Ureter (tissue), 1 donor: ENCODE data around the gene CCIN. TPM values are rescaled to one million over a fixed set of nuclear protein-coding genes. Genes with fewer than 3 reads are reported as not detected.
A peak's percentile ranks its signal among the peaks of the same experiment; 100 is the strongest.

Source experiments
- DNase-seq: peaks from one replicate; pipeline ENCODE4 v3.0.0-alpha.2; 2020; ENCODE audit warnings: low spot score
- total RNA-seq: library from RNA; stranded (reverse); gene quantifications from one replicate; pipeline ENCODE4 v1.2.4, GENCODE V29; 2023
- donor health status: DM: yes; HTN: yes; CAD: no.

The CCIN gene
- total RNA-seq, 1 donor from 2014 or later: not detected

DNA sequence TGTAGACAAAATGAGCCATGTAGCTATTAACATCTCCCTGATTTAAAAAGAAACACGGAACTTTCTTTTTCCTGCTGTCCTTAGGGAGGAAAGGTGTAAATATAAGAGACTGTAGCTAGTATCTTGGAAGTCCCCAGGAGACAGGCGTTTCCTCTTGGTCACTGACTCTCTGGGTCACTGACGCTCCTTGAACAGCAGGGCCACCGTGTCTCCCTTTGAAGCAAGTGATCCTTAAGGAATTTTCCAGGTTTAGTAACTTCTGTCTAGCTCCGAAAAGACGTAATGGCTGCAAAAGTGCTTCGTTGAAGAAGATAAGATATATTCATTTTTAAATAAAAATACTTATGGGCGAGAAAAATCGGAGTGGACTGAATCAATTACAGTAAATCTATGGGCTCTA, 20.8 kb downstream of the CCIN start:
- DNase-seq: no peak

- peak; percentile 98 for DNase-seq
Measured at GRCh38 chr9:36190388-36191289, 21.5 kb downstream of the CCIN start, which contains the start of gene CLTA. Gene CLTA, plus strand, starts transcription at chr9:36190921. Its CDS starts 136 bp downstream, at chr9:36191057.

DNA sequence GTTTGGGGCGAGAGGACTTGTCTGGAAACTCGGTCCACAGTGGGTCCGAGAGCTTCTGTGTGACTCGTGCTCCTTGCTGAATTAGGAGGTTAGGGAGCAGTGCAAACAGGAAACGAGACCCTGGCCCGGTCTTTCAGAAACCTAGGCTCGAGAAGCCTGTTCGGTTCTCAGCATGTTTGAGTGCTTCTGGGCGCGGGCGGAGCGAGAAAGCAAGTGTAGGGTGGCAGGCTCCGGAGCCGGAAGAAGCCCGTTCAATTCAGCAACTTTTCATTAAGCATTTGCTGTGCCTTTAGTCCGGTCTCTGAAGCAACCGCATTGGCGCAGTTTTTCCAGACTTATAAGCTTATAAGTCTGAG, 22.1 kb downstream of the CCIN start:
- DNase-seq: peak; percentile 47

DNA sequence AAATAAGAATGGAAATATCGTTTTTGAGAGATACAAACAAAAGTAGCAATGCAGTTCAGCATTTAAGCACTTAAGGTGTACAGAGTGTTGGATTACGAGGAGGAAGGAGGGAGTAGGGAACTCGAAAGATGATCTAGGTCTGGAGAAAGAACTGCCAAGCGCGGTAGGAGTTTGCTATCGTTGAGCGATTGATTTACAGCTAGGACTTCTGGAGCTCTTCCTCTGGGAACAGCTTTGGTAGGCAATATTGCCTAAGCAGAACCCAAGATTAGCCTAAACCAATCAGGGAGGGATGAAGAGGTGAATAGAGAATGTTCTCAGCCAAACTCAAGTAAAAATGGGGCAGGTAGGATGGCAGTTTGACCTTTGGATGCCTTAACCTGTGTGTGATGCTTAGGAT, 22.5 kb downstream of the CCIN start:
- no peak for DNase-seq

- DNase-seq: no peak
Measured at GRCh38 chr9:36192196-36192595, 23.0 kb downstream of the CCIN start.

- DNase-seq: no peak
Measured at GRCh38 chr9:36193023-36193422, 23.8 kb downstream of the CCIN start.

DNA sequence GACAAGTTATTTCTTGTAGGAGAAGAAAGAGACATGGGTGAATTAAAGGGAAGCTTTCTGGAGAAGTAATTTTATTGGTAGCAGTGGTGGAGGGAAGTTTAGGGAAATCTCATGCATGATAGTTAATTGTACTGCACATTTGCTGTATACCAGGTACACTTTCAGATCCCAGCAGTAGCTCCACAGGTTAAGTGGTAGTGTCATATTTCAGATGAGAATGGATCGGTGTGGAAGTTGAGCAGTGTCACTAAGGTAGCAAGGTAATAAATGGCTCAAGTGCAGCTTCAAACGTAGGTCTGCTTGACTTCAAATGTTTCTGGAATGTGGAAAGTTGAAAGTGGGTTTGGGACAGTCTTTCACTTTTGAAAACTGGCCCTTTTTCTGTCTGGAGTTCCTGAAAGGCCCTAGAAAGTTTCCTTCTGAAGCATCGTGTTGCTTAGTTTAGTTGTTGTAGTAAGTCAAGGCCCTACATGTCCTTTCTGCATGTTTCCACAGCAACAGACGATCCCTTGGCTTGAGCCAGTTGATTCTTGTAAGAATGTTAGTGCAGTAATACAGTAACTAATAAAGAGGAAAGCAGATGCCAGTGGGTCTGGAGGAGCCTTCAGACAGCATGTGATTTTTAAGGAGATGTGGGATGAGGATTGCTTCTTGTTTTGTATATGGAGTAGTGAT, 25.3 kb downstream of the CCIN start:
- no peak for DNase-seq

DNA sequence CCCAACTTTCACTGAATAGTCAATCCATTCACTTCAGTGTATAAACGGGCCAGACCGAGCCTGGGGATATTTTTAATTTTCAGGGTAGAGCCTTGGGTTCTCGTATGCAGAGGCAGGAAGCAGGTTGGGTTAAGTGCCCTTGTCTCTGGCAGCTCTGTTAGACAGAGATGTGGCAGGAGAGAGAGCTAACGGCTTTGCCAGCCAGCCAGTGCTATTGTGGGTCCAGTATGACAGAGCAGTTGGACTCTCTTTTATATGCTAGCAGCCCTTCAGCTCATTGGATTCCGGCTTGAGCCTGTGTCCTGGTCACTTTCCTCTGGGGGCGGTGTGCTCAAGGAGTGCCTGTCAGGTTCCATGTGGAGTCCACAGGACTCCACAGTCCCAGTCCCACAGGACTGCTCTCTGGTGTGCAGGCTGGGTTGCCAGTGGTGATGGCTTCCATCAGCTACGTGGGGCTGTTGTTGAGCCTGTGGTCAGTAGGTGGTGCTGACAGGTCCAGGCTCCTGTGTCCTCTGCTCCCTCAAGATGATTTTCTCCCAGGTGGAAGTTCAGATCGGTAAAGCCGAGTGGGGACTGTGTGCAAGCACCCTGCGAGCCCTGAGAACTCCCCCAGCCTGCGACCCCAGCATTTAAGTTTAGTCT, 35.8 kb downstream of the CCIN start:
- no peak for DNase-seq

- DNase-seq: no peak
Measured at GRCh38 chr9:36207016-36207415, 37.8 kb downstream of the CCIN start.

DNA sequence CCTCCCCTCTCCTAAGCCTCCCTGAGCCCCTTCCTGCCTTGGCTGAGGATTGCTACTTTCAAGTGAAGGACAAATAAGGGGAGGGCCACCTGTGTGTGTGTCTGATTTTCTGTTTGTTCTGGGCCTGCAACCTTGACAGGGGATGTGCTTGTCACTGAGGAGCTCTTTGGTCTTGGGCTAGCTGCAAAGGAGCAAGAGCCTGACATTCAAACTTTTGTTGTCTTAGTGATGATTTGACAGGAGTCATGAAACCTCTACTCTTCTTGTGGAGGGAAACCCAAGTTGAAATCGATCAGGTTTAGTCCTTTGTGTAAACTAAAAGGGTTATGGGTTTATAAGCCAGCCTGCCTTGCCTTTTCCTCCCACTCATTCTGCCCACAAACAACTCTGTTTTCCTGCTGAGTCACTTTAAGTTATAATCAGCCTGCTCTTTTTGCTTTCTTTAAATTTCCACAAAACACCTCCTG, 38.4 kb downstream of the CCIN start:
- DNase-seq: no peak

GRCh38 chr9:36208521-36209253, 39.5 kb downstream of the CCIN start:
- no peak for DNase-seq

GRCh38 chr9:36210722-36211121, 41.5 kb downstream of the CCIN start:
- no peak for DNase-seq

DNA sequence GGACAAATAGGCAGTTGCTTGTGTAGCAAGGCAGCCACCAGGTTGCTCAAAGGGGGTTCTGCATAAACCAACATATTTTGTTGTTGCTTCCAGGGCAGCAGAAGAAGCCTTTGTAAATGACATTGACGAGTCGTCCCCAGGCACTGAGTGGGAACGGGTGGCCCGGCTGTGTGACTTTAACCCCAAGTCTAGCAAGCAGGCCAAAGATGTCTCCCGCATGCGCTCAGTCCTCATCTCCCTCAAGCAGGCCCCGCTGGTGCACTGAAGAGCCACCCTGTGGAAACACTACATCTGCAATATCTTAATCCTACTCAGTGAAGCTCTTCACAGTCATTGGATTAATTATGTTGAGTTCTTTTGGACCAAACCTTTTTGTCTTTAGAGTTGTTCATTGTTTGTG, 42.3 kb downstream of the CCIN start:
- DNase-seq: no peak

GRCh38 chr9:36213387-36213786, 44.2 kb downstream of the CCIN start:
- no peak for DNase-seq

DNA sequence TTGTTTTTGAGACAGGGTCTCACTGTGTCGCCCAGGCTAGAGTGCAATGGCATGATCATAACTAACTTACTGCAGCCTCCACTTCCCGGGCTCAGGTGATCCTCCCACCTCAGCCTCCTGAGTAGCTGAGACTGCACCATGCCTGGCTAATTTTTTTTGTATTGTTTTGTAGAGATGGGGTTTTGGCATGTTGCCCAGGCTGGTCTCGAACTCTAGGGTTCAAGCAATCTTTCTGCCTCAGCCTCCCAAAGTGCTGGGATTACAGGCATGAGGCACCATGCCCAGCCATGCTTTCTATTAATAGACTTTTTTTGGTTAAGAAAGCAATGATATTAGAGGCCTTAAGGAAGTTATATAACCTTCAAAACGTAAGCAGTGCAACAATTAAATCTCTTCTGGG, 44.8 kb downstream of the CCIN start:
- DNase-seq: no peak

GRCh38 chr9:36214571-36214970, 45.4 kb downstream of the CCIN start:
- no peak for DNase-seq

- DNase-seq: no peak
Measured at GRCh38 chr9:36217256-36217968, 48.2 kb downstream of the CCIN start.

DNA sequence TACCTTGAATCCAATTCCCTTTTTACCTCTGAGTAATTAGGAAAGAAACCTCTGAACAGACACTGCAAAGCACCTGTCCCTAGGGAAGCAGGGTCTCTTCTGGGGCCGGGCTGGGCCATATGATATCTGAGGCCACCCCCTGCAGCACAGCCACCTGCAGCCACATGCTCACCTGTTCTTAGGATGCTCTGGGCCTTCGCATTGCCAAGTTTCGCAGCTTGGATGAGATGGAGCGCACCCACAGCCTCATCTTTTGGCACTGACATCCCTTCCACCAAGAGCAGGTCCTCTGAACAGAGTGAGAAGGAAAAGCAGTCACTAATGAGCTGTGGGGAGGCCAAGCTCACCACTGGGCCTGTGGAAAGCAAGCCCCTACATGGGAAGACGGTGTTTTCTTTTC, 48.8 kb downstream of the CCIN start:
- DNase-seq: no peak

DNA sequence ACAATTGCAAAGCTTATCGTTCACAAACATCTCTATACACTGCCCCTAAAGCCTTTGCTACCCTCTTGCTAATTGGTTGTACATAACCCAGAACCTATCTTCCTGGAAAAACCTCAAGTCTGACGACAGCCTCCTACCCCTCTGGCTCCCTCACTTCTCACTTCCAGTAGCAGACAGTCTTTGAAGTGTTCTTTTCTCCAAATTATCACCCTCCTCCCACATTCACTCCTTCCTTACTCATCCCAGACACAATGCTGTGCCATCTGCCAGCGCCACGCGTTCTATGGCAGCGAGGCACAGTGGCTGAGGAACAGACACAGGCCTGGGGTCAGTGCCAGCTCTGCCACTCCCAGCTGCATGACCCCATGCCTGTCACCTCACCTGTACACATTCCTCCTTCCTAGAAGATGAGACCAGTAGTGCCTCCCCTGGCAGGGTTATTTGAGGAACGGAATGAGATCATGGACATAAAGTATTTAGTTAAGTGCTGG, 49.3 kb downstream of the CCIN start:
- no peak for DNase-seq
